Stomach smooth muscle (tissue), 2 donors: ENCODE data around the gene VASP.

Experiments
- H3K27ac ChIP-seq: one replicate; pipeline ENCODE4 v1.7.0; 2013; ENCODE audit warnings: mild to moderate bottlenecking, low read length, inconsistent platforms
- H3K27me3 ChIP-seq, 2 donors: one replicate each; pipeline ENCODE4 v1.7.0; 2013; ENCODE audit warnings: low read length in 2 of 2; ENCODE audit not compliant: insufficient read depth in 2 of 2, control insufficient read depth in 1 of 2
- H3K36me3 ChIP-seq, 2 donors: one replicate each; pipeline ENCODE4 v1.7.0; 2013; ENCODE audit warnings: low read length in 2 of 2; ENCODE audit not compliant: control insufficient read depth in 2 of 2, insufficient read depth in 2 of 2
- H3K4me1 ChIP-seq: one replicate; pipeline ENCODE4 v1.7.0; 2013; ENCODE audit warnings: low read length; ENCODE audit not compliant: control insufficient read depth, insufficient read depth
- H3K4me3 ChIP-seq, 2 donors: one replicate each; pipeline ENCODE4 v1.7.0; 2013; ENCODE audit warnings: low read length in 2 of 2
- H3K9ac ChIP-seq, 2 donors: one replicate each; pipeline ENCODE4 v1.7.0; 2013; ENCODE audit warnings: low read length in 2 of 2, mild to moderate bottlenecking in 1 of 2
- H3K9me3 ChIP-seq, 2 donors: one replicate each; pipeline ENCODE4 v1.7.0; 2013; ENCODE audit warnings: low read length in 2 of 2; ENCODE audit not compliant: control insufficient read depth in 2 of 2
- donor health status: healthy.
- donor health status: Pancreatic carcinoma.

VASP gene

DNA sequence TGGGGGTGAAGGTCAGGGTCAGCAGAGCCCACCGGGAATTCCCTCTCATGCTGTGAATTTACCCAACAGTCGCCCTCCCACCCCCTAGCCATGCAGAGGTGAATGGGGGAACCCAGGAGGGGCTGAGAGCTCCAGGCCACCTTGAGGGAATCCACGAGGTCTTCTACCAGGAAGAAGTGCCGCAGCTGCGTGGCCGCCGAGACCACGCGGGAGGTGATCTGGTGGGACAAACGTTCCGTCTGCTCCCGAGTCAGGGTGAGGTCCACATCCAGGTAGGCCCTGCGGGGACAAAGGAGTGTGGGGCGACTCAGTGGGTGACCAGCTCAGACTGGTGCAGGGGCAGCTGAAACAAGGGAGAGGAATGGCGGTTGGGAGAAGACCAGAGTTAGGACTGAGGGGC, 18.6 kb upstream of the VASP start:
- no peaks in the 10 kb centered on the region for H3K27me3 ChIP-seq
- no peaks in the 10 kb centered on the region for H3K9me3 ChIP-seq
- H3K27ac ChIP-seq, result no peak overlapping the region
- H3K36me3 ChIP-seq, result no peaks in the 10 kb centered on the region
- H3K4me3 ChIP-seq, result no peak overlapping the region
- H3K9ac ChIP-seq, result no peak overlapping the region
- H3K4me1 ChIP-seq, result peaks cover 16% of the 10 kb centered on the region

GRCh38 chr19:45489216-45489855, 17.9 kb upstream of the VASP start:
- H3K27ac ChIP-seq, result no peak overlapping the region
- peaks cover 16% of the 10 kb centered on the region for H3K4me1 ChIP-seq
- H3K9ac ChIP-seq, result no peak overlapping the region
- H3K27me3 ChIP-seq, result peaks cover 0 to under 1% of the 10 kb centered on the region in 2 donors
- H3K36me3 ChIP-seq, result no peaks in the 10 kb centered on the region
- no peaks in the 10 kb centered on the region for H3K9me3 ChIP-seq
- no peak overlapping the region for H3K4me3 ChIP-seq

DNA sequence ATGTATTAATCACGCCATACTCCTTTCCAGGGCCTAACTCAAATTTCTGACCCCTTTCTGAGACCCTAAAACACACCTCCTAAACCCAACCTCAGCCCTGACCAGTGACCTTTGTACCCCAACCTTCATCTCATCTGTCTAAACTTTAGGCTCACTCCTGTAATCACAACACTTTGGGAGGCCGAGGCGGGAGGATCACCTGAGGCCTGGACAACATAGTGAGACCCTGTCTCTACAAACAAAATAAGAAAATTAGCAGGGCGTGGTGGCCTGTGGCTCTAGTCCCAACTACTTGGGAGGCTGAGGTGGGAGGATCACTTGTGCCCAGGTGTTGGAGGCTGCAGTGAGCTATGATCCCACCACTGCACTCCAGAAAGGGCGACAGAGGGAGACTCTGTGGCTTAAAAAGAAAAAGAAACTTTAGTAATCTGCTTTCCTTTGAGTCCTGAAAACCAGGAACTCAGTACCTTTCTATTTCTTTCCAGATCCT, 15.1 kb upstream of the VASP start:
- H3K4me1 ChIP-seq, result peaks cover 29% of the 10 kb centered on the region
- H3K36me3 ChIP-seq, result no peaks in the 10 kb centered on the region
- H3K27ac ChIP-seq, result peak overlapping the region; percentile 31
- H3K27me3 ChIP-seq, result peaks cover 7 to 10% of the 10 kb centered on the region in 2 donors
- H3K9ac ChIP-seq, result no peak overlapping the region
- H3K9me3 ChIP-seq, result no peaks in the 10 kb centered on the region
- H3K4me3 ChIP-seq, result peak overlapping the region in 1 of 2 donors; percentile 83

- Histone ChIP-seq H3K4me3 (peak overlapping the region; percentile 83 to 87), H3K27ac (peak overlapping the region; percentile 31), H3K9me3 (no peaks in the 10 kb centered on the region), H3K27me3 (peaks cover 7 to 14% of the 10 kb centered on the region in 2 donors), H3K9ac (peak overlapping the region; percentile 60 to 62), H3K36me3 (no peaks in the 10 kb centered on the region), H3K4me1 (peaks cover 31% of the 10 kb centered on the region)
Measured at GRCh38 chr19:45492627-45493470, 14.4 kb upstream of the VASP start.

DNA sequence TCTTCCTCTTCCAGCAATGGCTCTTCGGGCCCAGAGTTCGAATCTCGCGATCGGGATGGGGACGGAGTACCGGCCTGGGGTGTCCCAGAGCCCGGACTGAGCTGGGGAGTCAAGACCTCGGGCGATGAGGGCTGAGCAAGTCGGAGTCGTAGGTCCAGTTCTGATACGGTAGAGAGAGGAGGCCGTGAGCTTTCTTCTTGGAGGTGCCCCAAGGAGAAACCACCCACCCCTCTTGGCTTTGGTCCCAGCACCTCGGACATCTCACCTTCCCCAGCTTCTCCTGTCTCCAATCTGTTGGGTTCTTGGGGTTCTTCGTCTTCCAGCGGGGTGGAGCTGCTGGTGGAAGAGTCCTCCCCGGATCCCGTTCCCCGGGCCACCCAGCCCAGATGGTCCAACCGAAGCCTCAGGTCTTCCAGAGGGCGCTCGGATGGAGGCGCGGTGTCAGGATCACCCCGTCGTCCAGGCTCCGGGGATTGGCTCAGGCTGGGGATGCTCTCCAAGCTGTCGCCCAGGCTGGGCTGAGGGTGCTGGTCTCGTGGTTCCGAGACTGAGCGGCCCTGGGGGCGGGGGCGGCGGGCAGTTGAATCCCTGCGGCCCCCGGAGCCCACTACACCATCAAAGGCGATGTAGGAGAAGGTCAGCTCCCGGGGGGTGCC, 12.9 kb upstream of the VASP start:
- Histone ChIP-seq H3K9ac (no peak overlapping the region), H3K9me3 (no peaks in the 10 kb centered on the region), H3K27me3 (peaks cover 13 to 29% of the 10 kb centered on the region in 2 donors), H3K27ac (no peak overlapping the region), H3K36me3 (no peaks in the 10 kb centered on the region), H3K4me1 (peaks cover 44% of the 10 kb centered on the region), H3K4me3 (no peak overlapping the region)

DNA sequence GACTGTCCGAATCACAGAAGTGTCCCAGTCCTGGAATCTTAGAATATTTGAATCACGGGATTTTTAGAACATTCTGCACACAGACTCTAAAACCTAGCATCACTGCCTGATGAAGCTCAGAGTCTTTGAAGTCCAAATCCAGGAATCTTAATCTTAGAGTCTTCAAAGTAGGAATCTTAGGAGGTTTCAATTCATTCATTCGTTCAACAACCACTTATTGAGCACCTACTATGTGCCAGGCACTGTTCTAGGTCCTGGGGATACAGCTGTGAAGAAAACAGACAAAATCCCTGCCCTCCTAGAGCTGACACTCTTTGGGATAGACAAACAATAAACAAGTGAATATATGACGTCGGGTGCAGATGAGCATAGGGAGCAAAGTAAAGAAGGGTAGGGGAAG, 12.1 kb upstream of the VASP start:
- Histone ChIP-seq H3K4me3 (no peak overlapping the region), H3K4me1 (peaks cover 45% of the 10 kb centered on the region), H3K27me3 (peaks cover 18 to 30% of the 10 kb centered on the region in 2 donors)

GRCh38 chr19:45496349-45496953, 10.8 kb upstream of the VASP start:
- Histone ChIP-seq H3K27ac (no peak overlapping the region), H3K27me3 (peaks cover 18 to 30% of the 10 kb centered on the region in 2 donors), H3K9me3 (no peaks in the 10 kb centered on the region), H3K4me1 (peaks cover 45% of the 10 kb centered on the region), H3K9ac (peak overlapping the region in 1 of 2 donors; percentile 21), H3K4me3 (peak overlapping the region; percentile 64 to 72), H3K36me3 (no peaks in the 10 kb centered on the region)

More for the DNA sequence above, 12.1 kb upstream of the VASP start:
- Histone ChIP-seq H3K27ac (no peak overlapping the region), H3K36me3 (no peaks in the 10 kb centered on the region), H3K9me3 (no peaks in the 10 kb centered on the region), H3K9ac (no peak overlapping the region)

DNA sequence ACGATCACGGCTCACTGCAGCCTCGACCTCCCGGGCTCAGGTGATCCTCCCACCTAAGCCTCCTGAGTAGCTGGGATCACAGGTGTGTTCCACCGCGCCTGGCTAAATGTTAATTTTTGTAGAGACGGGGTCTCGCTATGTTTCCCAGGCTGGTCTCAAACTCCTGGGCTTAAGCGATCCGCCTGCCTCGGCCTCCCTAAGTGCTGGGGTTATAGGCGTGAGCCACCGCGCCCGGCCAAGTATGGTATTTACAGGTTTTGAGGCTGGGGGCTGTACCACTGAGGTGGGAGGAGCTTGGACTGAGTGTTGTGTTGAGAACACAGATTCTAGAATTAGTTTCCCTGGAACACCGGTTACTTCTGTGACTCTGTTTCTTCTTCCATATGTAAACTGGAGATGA, 9.5 kb upstream of the VASP start:
- Histone ChIP-seq H3K27ac (no peak overlapping the region), H3K4me3 (no peak overlapping the region), H3K9me3 (no peaks in the 10 kb centered on the region), H3K4me1 (peaks cover 36% of the 10 kb centered on the region), H3K36me3 (no peaks in the 10 kb centered on the region), H3K27me3 (peaks cover 18 to 30% of the 10 kb centered on the region in 2 donors), H3K9ac (no peak overlapping the region)

DNA sequence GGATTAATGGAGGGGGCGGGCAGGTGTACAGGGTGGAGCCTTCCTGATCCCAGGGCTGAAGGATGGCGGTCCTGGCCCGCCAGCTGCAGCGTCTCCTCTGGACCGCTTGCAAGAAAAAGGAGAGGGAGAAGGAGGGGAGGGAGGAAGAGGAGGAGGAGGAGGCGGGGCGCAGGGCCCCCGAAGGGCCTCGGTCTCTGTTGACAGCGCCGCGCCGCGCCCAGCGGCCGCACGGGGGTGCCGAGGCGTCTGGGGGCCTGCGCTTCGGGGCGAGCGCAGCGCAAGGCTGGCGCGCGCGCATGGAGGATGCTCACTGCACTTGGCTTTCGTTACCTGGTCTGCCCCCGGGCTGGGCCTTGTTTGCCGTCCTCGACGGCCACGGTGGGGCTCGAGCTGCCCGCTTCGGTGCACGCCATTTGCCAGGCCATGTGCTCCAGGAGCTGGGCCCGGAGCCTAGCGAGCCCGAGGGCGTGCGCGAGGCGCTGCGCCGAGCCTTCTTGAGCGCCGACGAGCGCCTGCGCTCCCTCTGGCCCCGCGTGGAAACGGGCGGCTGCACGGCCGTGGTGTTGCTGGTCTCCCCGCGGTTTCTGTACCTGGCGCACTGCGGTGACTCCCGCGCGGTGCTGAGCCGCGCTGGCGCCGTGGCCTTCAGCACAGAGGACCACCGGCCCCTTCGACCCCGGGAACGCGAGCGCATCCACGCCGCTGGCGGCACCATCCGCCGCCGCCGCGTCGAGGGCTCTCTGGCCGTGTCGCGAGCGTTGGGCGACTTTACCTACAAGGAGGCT, 8.7 kb upstream of the VASP start, which contains the start of gene PPM1N:
TSS of gene PPM1N (plus strand) at position 33 of the 785 bp plus-strand sequence. CDS start at position 63, 30 bp downstream.
- Histone ChIP-seq H3K27ac (no peak within 1 kb of the TSS), H3K36me3 (no peaks in the 10 kb centered on the region), H3K4me1 (peaks cover 29% of the 10 kb centered on the region), H3K4me3 (peak within 1 kb of the TSS; percentile 50 to 71), H3K27me3 (peaks cover 18 to 30% of the 10 kb centered on the region in 2 donors), H3K9ac (no peak within 1 kb of the TSS), H3K9me3 (no peaks in the 10 kb centered on the region)
